Measurements from ENCODE around the gene CD200. TPM values are rescaled to one million over a fixed set of nuclear protein-coding genes. Genes with fewer than 3 reads are reported as not detected.
"Not testable (repeated sequence)": the region's sequence is repeated elsewhere in the genome, so short reads cannot be mapped to it uniquely, and the experiment has no call there.

The CD200 gene
- total RNA-seq, 1 donor from 2014 or later, result 42.1 TPM

- Mint-ChIP-seq H3K27ac (no peak overlapping the region), H3K27me3 (peaks cover 3% of the 10 kb centered on the region), H3K36me3 (ENCODE audit: insufficient read depth) (no peaks in the 10 kb centered on the region), H3K9me3 (ENCODE audit: low read depth) (peaks cover 8% of the 10 kb centered on the region), H3K4me1 (ENCODE audit: low read depth) (peaks cover 14% of the 10 kb centered on the region), H3K4me3 (ENCODE audit: low read depth) (no peak overlapping the region)
- DNase-seq (ENCODE audit: low spot score, unreplicated experiment), result no peak
- no peak for TF ChIP-seq CTCF (IDR thresholded peaks at IDR 0.05; ENCODE audit: unreplicated experiment)
Observed at GRCh38 chr3:112395181-112395895, 62.4 kb downstream of the CD200 start.

GRCh38 chr3:112395896-112396290 is 62.9 kb downstream of the CD200 start:
- H3K27me3 Mint-ChIP-seq, result peaks cover 3% of the 10 kb centered on the region

DNA sequence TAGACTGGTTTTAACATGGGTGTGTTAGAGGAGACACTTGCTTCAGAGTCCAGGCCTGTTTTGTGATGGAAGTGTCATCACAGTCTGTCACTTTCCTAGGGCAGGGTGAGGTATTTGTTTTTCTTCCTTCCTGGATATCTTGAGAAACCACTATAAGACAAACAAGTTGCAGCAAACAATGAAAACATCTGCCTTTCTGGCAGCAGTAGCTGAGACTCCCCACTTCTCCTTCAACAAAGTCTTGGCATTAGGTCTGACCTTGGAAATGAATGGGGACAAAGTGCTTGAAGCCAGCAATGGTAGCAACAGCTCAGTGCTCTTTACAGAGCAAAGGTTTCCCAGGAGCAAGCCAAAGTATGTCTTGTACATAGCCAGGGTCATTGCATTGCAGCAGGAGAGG is 64.6 kb downstream of the CD200 start:
- peaks cover 3% of the 10 kb centered on the region for H3K27me3 Mint-ChIP-seq
- H3K4me3 Mint-ChIP-seq (ENCODE audit: low read depth), result no peak overlapping the region
- DNase-seq (ENCODE audit: low spot score, unreplicated experiment), result no peak
- H3K4me1 Mint-ChIP-seq (ENCODE audit: low read depth), result peaks cover 4% of the 10 kb centered on the region
- peaks cover 5% of the 10 kb centered on the region for H3K9me3 Mint-ChIP-seq (ENCODE audit: low read depth)
- no peaks in the 10 kb centered on the region for H3K36me3 Mint-ChIP-seq (ENCODE audit: insufficient read depth)
- TF ChIP-seq CTCF (IDR thresholded peaks at IDR 0.05; ENCODE audit: unreplicated experiment), result no peak
- H3K27ac Mint-ChIP-seq, result no peak overlapping the region

More at GRCh38 chr3:112395896-112396290, 62.9 kb downstream of the CD200 start:
- peaks cover 8% of the 10 kb centered on the region for H3K9me3 Mint-ChIP-seq (ENCODE audit: low read depth)
- no peak overlapping the region for H3K27ac Mint-ChIP-seq
- H3K4me3 Mint-ChIP-seq (ENCODE audit: low read depth), result no peak overlapping the region
- no peak for TF ChIP-seq CTCF (IDR thresholded peaks at IDR 0.05; ENCODE audit: unreplicated experiment)
- DNase-seq (ENCODE audit: low spot score, unreplicated experiment), result no peak
- peaks cover 11% of the 10 kb centered on the region for H3K4me1 Mint-ChIP-seq (ENCODE audit: low read depth)
- no peaks in the 10 kb centered on the region for H3K36me3 Mint-ChIP-seq (ENCODE audit: insufficient read depth)

- no peaks in the 10 kb centered on the region for H3K36me3 Mint-ChIP-seq (ENCODE audit: insufficient read depth)
- H3K4me3 Mint-ChIP-seq (ENCODE audit: low read depth), result no peak overlapping the region
- no peak overlapping the region for H3K27ac Mint-ChIP-seq
- no peak for DNase-seq (ENCODE audit: low spot score, unreplicated experiment)
- H3K27me3 Mint-ChIP-seq, result peaks cover 3% of the 10 kb centered on the region
- H3K4me1 Mint-ChIP-seq (ENCODE audit: low read depth), result peaks cover 11% of the 10 kb centered on the region
- no peaks in the 10 kb centered on the region for H3K9me3 Mint-ChIP-seq (ENCODE audit: low read depth)
- no peak for TF ChIP-seq CTCF (IDR thresholded peaks at IDR 0.05; ENCODE audit: unreplicated experiment)
Observed at GRCh38 chr3:112399064-112399463, 66.1 kb downstream of the CD200 start.

GRCh38 chr3:112399554-112399953 is 66.6 kb downstream of the CD200 start:
- not testable (repeated sequence) for H3K4me3 Mint-ChIP-seq (ENCODE audit: low read depth); H3K9me3 Mint-ChIP-seq (ENCODE audit: low read depth); H3K27me3 Mint-ChIP-seq; H3K27ac Mint-ChIP-seq; DNase-seq (ENCODE audit: low spot score, unreplicated experiment); H3K36me3 Mint-ChIP-seq (ENCODE audit: insufficient read depth)
- H3K4me1 Mint-ChIP-seq (ENCODE audit: low read depth), result peaks cover 11% of the 10 kb centered on the region

DNA sequence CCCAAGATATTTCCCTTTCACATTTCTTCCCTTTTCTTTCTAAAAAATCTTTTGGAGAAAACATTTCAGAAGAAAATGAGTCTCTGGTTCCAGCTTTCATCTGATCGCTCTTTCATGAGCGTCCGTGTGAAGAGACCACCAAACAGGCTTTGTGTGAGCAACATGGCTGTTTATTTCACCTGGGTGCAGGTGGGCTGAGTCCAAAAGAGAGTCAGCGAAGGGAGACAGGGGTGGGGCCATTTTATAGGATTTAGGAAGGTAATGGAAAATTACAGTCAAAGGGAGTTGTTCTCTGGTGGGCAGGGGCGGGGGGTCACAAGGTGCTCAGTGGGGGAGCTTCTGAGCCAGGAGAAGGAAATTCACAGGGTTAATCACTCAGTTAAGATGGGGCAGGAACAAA is 67.4 kb downstream of the CD200 start:
- H3K27ac Mint-ChIP-seq, result not testable (repeated sequence)

More for the DNA sequence above, 67.4 kb downstream of the CD200 start:
- not testable (repeated sequence) for H3K4me3 Mint-ChIP-seq (ENCODE audit: low read depth); H3K36me3 Mint-ChIP-seq (ENCODE audit: insufficient read depth); H3K4me1 Mint-ChIP-seq (ENCODE audit: low read depth); H3K27me3 Mint-ChIP-seq; H3K9me3 Mint-ChIP-seq (ENCODE audit: low read depth); DNase-seq (ENCODE audit: low spot score, unreplicated experiment)
